ENCODE data around the gene DUSP7.

DNA sequence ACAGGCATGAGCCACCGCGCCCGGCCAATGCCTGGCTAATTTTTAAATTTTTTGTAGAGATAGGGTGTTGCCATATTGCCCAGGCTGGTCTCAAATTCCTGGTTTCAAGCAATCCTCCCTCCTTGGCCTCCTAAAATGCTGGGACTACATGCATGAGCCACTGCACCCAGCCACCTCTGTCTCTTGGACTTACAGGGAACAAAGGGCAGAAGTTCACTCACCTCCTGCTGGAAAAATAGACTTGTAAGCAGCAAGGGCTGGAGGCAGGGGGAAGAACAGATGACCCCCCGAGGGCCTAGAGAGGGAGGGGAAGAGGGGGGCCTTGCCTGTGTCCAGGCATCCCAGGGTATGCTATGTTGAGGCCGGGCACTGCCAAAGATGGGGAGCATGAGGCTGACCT is 22.2 kb downstream of the DUSP7 start:
- TF ChIP-seq, protein P1, sequence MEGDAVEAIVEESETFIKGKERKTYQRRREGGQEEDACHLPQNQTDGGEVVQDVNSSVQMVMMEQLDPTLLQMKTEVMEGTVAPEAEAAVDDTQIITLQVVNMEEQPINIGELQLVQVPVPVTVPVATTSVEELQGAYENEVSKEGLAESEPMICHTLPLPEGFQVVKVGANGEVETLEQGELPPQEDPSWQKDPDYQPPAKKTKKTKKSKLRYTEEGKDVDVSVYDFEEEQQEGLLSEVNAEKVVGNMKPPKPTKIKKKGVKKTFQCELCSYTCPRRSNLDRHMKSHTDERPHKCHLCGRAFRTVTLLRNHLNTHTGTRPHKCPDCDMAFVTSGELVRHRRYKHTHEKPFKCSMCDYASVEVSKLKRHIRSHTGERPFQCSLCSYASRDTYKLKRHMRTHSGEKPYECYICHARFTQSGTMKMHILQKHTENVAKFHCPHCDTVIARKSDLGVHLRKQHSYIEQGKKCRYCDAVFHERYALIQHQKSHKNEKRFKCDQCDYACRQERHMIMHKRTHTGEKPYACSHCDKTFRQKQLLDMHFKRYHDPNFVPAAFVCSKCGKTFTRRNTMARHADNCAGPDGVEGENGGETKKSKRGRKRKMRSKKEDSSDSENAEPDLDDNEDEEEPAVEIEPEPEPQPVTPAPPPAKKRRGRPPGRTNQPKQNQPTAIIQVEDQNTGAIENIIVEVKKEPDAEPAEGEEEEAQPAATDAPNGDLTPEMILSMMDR (IDR thresholded peaks at IDR 0.05): no peak
- no peak for TF ChIP-seq POLR2A (IDR thresholded peaks at IDR 0.05)
- TF ChIP-seq EP300 (IDR thresholded peaks at IDR 0.05; ENCODE audit: low read depth): no peak
- TF ChIP-seq POLR2AphosphoS5 (IDR thresholded peaks at IDR 0.05): no peak

Data from transverse colon (tissue), 4 donors.